GM21529 (cell line): Measurements from ENCODE around the gene LEF1.

Source experiments
- ATAC-seq: cut with Tn5 transposase; IDR thresholded peaks from one replicate; pipeline ENCODE4 v1.9.1; 2021; ENCODE audit not compliant: unreplicated experiment

LEF1 gene

GRCh38 chr4:108149588-108150380 is 18.9 kb downstream of the LEF1 start:
- ATAC-seq, result no peak

- ATAC-seq, result no peak
Measured at GRCh38 chr4:108148316-108148715, 20.4 kb downstream of the LEF1 start.

GRCh38 chr4:108146819-108147218 is 21.9 kb downstream of the LEF1 start:
- ATAC-seq, result no peak

GRCh38 chr4:108146336-108146735 is 22.4 kb downstream of the LEF1 start:
- no peak for ATAC-seq

GRCh38 chr4:108144451-108144850 is 24.3 kb downstream of the LEF1 start:
- ATAC-seq, result no peak

- ATAC-seq, result no peak
Measured at GRCh38 chr4:108143515-108143914, 25.2 kb downstream of the LEF1 start.

- no peak for ATAC-seq
Measured at GRCh38 chr4:108142870-108143269, 25.9 kb downstream of the LEF1 start.

GRCh38 chr4:108141213-108141950 is 27.4 kb downstream of the LEF1 start:
- no peak for ATAC-seq

GRCh38 chr4:108140328-108140727 is 28.4 kb downstream of the LEF1 start:
- ATAC-seq, result no peak

- peak; percentile 60 for ATAC-seq
Measured at GRCh38 chr4:108139089-108139488, 29.6 kb downstream of the LEF1 start.

- ATAC-seq, result no peak
Measured at GRCh38 chr4:108135549-108136209, 33.1 kb downstream of the LEF1 start.

GRCh38 chr4:108130955-108131354 is 37.8 kb downstream of the LEF1 start:
- no peak for ATAC-seq

- no peak for ATAC-seq
Measured at GRCh38 chr4:108129196-108129595, 39.5 kb downstream of the LEF1 start.

- ATAC-seq, result no peak
Measured at GRCh38 chr4:108126806-108127205, 41.9 kb downstream of the LEF1 start.

- ATAC-seq, result no peak
Measured at GRCh38 chr4:108120789-108121188, 47.9 kb downstream of the LEF1 start.

- peak; percentile 7 for ATAC-seq
Measured at GRCh38 chr4:108119199-108119800, 49.4 kb downstream of the LEF1 start.

- ATAC-seq, result peak; percentile 91
Measured at GRCh38 chr4:108118505-108118904, 50.2 kb downstream of the LEF1 start.

- ATAC-seq, result no peak
Measured at GRCh38 chr4:108117418-108118182, 51.1 kb downstream of the LEF1 start.

GRCh38 chr4:108116423-108117168 is 52.1 kb downstream of the LEF1 start:
- ATAC-seq, result no peak

GRCh38 chr4:108115168-108115526 is 53.6 kb downstream of the LEF1 start:
- ATAC-seq, result no peak
